Measurements from ENCODE around the gene DLGAP1. TPM values are rescaled to one million over a fixed set of nuclear protein-coding genes. Genes with fewer than 3 reads are reported as not detected.

Gene DLGAP1
- total and polyA plus RNA-seq, 2 of the 13 experiments (the other 11 are each of a cell fraction or from before 2014, with no cell fraction given): 0.01 TPM; not detected in 1

- TF ChIP-seq, protein P1, sequence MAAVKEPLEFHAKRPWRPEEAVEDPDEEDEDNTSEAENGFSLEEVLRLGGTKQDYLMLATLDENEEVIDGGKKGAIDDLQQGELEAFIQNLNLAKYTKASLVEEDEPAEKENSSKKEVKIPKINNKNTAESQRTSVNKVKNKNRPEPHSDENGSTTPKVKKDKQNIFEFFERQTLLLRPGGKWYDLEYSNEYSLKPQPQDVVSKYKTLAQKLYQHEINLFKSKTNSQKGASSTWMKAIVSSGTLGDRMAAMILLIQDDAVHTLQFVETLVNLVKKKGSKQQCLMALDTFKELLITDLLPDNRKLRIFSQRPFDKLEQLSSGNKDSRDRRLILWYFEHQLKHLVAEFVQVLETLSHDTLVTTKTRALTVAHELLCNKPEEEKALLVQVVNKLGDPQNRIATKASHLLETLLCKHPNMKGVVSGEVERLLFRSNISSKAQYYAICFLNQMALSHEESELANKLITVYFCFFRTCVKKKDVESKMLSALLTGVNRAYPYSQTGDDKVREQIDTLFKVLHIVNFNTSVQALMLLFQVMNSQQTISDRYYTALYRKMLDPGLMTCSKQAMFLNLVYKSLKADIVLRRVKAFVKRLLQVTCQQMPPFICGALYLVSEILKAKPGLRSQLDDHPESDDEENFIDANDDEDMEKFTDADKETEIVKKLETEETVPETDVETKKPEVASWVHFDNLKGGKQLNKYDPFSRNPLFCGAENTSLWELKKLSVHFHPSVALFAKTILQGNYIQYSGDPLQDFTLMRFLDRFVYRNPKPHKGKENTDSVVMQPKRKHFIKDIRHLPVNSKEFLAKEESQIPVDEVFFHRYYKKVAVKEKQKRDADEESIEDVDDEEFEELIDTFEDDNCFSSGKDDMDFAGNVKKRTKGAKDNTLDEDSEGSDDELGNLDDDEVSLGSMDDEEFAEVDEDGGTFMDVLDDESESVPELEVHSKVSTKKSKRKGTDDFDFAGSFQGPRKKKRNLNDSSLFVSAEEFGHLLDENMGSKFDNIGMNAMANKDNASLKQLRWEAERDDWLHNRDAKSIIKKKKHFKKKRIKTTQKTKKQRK (IDR thresholded peaks at IDR 0.05; ENCODE audit: low read length): no peak
- TF ChIP-seq CAMTA2 (CRISPR knock-in tag; IDR thresholded peaks at IDR 0.05; ENCODE audit: borderline replicate concordance) (no peak), LRRFIP1 (CRISPR knock-in tag; conservative IDR thresholded peaks at IDR 0.05) (no peak)
Measured at GRCh38 chr18:3982541-3982940, 472.6 kb downstream of the DLGAP1 start (continued).

DNA sequence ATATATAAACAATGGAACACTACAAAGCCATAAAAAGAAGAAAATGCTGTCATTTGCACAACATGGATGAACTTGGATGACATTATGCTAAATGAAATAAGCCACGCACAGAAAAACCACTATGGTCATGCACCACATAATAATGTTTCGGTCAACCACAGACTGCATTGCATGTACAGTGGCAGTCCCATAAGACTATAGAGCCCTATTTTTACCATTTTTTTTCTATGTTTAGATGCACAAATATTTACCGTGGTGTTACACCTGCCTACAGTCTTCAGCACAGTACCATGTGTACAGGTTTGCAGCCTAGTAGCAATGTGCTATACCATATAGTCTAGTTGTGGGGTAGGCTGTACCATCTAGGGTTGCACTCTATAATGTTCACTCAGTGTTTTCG is 476.1 kb downstream of the DLGAP1 start:
- Histone ChIP-seq H2AFZ (ENCODE audit: low read length) (no peak overlapping the region), H3K27me3 (ENCODE audit: control insufficient read depth in 1 of 2, insufficient read depth in 2 of 2, low read length in 2 of 2) (peaks cover 0 to 1% of the 10 kb centered on the region in 2 experiments; a peak in 2 of 5 replicates), H3K4me3 (replicated peaks in 1 of 3; ENCODE audit: insufficient read depth in 1 of 3, low read depth in 2 of 3, low read length in 3 of 3) (no peak overlapping the region), H3K9ac (ENCODE audit: insufficient read depth, low read depth, low read length) (no peak overlapping the region), H4K20me1 (ENCODE audit: insufficient read depth, low read length) (no peaks in the 10 kb centered on the region), H3K36me3 (replicated peaks in 1 of 2; ENCODE audit: control insufficient read depth in 1 of 2, insufficient read depth in 2 of 2, low read length in 2 of 2) (no peaks in the 10 kb centered on the region), H3K4me1 (ENCODE audit: insufficient read depth, low read length) (no peaks in the 10 kb centered on the region), H3K9me3 (ENCODE audit: low read length) (peaks cover 13% of the 10 kb centered on the region), H3K27ac (ENCODE audit: extremely low read length, insufficient read depth, low read length) (no peak overlapping the region), H3K79me2 (ENCODE audit: insufficient read depth, low read length) (no peaks in the 10 kb centered on the region), H3K4me2 (ENCODE audit: low read depth, low read length) (no peak overlapping the region)
- POLR2A ChIA-PET: no interaction called here
- DNase-seq (ENCODE audit: low spot score): no peak
- BruUV-seq (replicated peaks): no TSS peak
- intact Hi-C loops (cut with micrococcal nuclease; ENCODE audit: unreplicated experiment): no loop called here
- in situ Hi-C loops (cut with HindIII; ENCODE audit: extremely low pct_ligation_motif_present, low pct_unique_long_range_greater_than_20kb): no loop called here
- CTCF ChIA-PET (ENCODE audit: low intra/inter-chr PET ratio, low total read pairs): no interaction called here
- ATAC-seq: no peak
- 28% methylated on average over 4 of the region's 4 CpGs for WGBS (ENCODE audit: low lambda C conversion rate)
- no peak for FAIRE-seq
- TF ChIP-seq GZF1 (CRISPR knock-in tag; IDR thresholded peaks at IDR 0.05) (no peak), DRAP1 (CRISPR knock-in tag; IDR thresholded peaks at IDR 0.05) (no peak), ZNF530 (CRISPR knock-in tag; IDR thresholded peaks at IDR 0.05; ENCODE audit: low read depth) (no peak), DPF2 (CRISPR knock-in tag; IDR thresholded peaks at IDR 0.05; ENCODE audit: borderline replicate concordance, low read depth) (no peak), MBD4 (IDR thresholded peaks at IDR 0.05; ENCODE audit: borderline replicate concordance, low read length) (no peak), TP53 (CRISPR knock-in tag; conservative IDR thresholded peaks at IDR 0.05) (no peak), ZSCAN9 (CRISPR knock-in tag; IDR thresholded peaks at IDR 0.05; ENCODE audit: borderline replicate concordance) (no peak), GFI1 (CRISPR knock-in tag; IDR thresholded peaks at IDR 0.05; ENCODE audit: borderline replicate concordance) (no peak), RFX3 (CRISPR knock-in tag; IDR thresholded peaks at IDR 0.05) (no peak), TEAD2 (CRISPR knock-in tag; IDR thresholded peaks at IDR 0.05) (no peak), ZHX1 (CRISPR knock-in tag; IDR thresholded peaks at IDR 0.05; ENCODE audit: low read depth) (no peak)

All from HepG2 (cell line).